RWPE1 (cell line): ENCODE results near the gene CHST13.

ENCODE experiments used
- CTCF ChIA-PET: fragments of 350-600 bp; sonication (Branson Sonifier 250); formaldehyde crosslinking; extraction: SDS; loops from one replicate; lab custom pipeline; 2021; lab: Yijun Ruan, JAX
- POLR2A ChIA-PET: fragments of 400-600 bp; formaldehyde crosslinking; extraction: SDS; loops from one replicate; lab custom pipeline; 2020; ENCODE audit warnings: antibody characterized with exemption; ENCODE audit not compliant: low non-redundant PET; lab: Yijun Ruan, JAX
- DNase-seq: peaks from one replicate; pipeline ENCODE4 v3.0.0; 2012; ENCODE audit warnings: low spot score
- H3K27ac ChIP-seq: fragments of 450-650 bp; 2 replicates; pipeline ENCODE4 v1.5.1; 2017
- TF ChIP-seq, protein P1 (sequence below): fragments of 450-650 bp; conservative IDR thresholded peaks from 2 replicates; pipeline ENCODE4 v1.5.1; 2017; ENCODE audit warnings: low read depth, mild to moderate bottlenecking

Gene CHST13

DNA sequence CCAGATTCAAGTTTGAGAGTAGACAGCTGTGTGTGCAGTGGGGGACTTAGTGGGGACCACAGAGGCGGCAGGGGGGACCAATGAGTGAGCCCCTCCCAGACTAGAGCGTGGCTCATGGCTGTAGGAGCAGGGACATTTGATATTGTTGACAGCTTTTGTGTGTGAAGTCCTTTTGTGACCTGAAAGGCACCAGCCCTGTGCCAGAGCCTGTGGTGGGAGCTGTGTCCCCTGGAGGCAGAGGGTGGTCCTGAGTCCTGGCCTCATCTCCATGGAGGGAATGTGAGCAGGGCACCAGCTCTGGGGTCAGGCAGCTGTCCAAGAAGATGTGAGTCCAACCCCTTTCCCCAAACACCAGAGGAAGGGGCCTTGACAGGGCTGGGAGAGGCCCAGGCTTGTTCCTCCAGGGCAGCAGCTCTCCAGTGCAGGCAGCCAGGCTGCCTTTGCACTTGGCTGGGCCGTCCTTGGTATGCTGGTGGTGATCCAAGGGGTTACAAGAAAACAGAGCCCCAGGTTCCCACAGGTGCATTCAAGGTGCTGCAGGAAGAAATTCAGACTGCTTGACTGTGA, 44.9 kb downstream of the CHST13 start:
- no peak overlapping the region for H3K27ac ChIP-seq
- TF ChIP-seq, protein P1, sequence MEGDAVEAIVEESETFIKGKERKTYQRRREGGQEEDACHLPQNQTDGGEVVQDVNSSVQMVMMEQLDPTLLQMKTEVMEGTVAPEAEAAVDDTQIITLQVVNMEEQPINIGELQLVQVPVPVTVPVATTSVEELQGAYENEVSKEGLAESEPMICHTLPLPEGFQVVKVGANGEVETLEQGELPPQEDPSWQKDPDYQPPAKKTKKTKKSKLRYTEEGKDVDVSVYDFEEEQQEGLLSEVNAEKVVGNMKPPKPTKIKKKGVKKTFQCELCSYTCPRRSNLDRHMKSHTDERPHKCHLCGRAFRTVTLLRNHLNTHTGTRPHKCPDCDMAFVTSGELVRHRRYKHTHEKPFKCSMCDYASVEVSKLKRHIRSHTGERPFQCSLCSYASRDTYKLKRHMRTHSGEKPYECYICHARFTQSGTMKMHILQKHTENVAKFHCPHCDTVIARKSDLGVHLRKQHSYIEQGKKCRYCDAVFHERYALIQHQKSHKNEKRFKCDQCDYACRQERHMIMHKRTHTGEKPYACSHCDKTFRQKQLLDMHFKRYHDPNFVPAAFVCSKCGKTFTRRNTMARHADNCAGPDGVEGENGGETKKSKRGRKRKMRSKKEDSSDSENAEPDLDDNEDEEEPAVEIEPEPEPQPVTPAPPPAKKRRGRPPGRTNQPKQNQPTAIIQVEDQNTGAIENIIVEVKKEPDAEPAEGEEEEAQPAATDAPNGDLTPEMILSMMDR = no peak
- POLR2A ChIA-PET = no interaction called here
- CTCF ChIA-PET = no interaction called here
- DNase-seq = no peak

DNA sequence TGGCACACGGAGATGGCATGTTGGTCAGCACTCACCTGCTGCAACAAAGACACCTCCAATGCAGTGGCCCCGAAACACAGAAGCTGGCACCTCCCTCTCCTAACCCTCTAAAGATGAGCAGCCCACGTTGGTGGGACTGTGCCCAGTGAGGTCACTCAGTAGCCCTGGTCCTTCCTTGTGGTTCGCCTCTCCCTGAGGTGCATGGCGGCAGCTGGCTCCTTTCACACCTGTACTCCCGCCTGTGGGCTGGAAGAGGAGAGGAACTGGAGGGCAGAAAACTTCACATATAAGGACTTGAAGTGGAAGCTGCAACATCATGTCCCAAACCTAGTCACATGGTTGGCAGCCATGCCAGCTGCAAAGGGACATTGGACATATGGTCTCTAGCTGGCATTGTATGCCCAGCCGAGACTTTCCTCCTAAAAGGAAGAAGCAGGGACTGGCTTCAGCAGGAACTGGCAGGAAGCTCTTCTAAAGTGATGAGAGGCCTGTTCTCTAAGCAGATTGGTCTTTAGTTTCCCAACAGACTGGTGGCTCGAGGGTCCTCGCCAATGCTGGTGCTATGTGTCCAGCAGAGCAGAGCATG, 45.5 kb downstream of the CHST13 start:
- CTCF ChIA-PET = no interaction called here
- no peak for DNase-seq

DNA sequence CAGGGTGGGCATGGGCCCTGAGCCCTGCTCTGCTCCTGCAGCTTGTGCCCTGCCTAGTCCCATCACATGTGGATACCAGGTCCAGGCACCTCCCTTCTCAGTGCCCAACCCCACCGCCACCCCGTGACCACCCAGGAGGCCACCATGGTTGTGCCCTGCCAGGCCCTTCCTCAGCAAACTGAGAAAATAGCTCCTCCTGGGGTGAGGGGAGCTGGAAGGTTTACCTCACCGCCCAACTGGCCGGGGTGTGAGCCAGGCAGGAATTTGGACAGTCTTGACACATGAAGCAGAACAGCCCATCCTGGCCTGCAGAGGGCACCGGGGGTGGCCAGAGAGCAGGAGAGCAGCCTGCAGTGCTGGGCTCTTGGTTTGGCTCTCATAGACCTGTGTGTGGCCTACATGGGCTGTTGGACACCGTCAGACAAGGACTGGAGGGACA, 46.2 kb downstream of the CHST13 start:
- ChIA-PET CTCF (no interaction called here), POLR2A (no interaction called here)
- H3K27ac ChIP-seq = no peak overlapping the region
- DNase-seq = no peak
- TF ChIP-seq, protein P1 = no peak

More for the DNA sequence above, 45.5 kb downstream of the CHST13 start:
- TF ChIP-seq, protein P1 = no peak
- POLR2A ChIA-PET = no interaction called here
- no peak overlapping the region for H3K27ac ChIP-seq

DNA sequence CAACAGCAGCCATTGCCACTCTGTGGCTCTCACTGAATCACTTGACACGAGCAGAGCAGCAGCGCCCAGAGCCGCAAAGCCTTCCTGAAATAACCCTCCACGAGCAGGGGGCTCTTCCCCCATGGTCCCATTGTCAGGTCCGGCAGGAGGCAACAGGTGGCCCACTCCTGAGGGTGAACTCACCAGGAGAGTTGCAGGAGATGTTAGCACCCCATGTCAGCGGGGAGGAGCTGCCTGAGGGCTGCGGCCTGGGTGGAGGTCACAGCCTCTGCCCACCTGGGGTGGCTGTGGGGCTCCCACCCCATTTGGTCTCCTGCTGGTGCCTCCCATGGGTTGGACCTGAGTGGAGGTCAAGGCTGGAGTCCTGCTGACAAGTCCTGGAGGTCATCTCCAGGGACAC, 47.1 kb downstream of the CHST13 start:
- TF ChIP-seq, protein P1 = no peak
- ChIA-PET CTCF (no interaction called here), POLR2A (no interaction called here)
- H3K27ac ChIP-seq = no peak overlapping the region
- no peak for DNase-seq

DNA sequence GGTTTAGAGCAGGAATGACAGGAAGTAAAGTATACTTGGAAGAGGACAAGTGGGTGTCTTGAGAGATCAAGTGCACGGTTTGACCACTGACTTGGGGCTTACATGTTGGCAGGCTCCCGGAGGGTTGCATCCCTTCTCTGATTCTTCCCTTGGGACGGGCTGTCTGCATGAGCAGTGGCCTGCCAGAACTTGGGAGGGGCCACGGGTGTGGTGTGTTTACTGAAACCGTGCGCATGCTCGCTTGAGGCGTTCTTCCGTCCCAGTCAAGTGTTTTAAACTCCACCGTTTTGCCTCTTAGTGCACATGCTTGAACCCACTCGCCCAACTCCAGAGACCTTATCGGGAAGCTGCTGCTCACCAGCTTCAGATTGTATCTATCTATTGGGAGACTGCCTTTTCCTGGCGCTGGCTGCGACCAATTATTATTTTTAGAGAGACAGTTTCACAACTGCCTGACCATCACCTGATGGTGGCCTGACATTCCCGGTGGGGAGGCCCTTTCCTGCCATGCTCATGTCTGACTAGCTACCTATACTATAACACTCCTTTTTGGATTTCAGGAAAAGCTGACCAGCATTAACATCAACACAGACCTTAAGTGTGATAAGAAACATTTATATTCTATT, 49.6 kb downstream of the CHST13 start:
- ChIA-PET POLR2A (no interaction called here), CTCF (interaction anchor here (0.5 kb wide), 1 partner anchor 50 kb away, joined by 3 read pairs; no protein-coding TSS in a partner anchor)

DNA sequence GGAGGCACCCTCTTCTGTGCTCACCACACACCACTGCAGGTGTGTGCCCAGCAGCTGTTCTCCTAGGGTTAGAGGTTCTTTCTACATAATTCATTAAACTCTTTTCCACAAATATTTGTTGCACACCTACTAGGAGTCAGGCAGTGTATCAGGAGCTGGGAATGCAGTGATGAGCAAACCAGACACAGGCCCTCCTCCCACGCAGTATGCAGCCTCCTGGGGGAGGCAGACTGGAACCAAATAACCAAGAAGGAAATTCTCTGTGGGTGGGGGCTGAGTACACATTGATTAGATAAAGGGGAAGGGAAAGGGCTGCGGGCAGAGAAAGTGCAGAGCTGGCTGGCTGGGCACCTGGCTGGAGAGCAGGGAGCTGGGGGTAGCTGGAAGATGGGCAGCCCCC, 53.3 kb downstream of the CHST13 start:
- no peak overlapping the region for H3K27ac ChIP-seq
- no peak for DNase-seq
- ChIA-PET POLR2A (no interaction called here), CTCF (no interaction called here)
- TF ChIP-seq, protein P1 = no peak

More for the DNA sequence above, 49.6 kb downstream of the CHST13 start:
- TF ChIP-seq, protein P1 = no peak
- H3K27ac ChIP-seq = no peak overlapping the region
- no peak for DNase-seq
